GM18867 (cell line): Measurements from ENCODE around the gene PHOSPHO2.

Experiments
- ATAC-seq: cut with Tn5 transposase; IDR thresholded peaks from one replicate; pipeline ENCODE4 v1.9.1; 2021; ENCODE audit warnings: mild to moderate bottlenecking, moderate library complexity; ENCODE audit not compliant: unreplicated experiment

The PHOSPHO2 gene

DNA sequence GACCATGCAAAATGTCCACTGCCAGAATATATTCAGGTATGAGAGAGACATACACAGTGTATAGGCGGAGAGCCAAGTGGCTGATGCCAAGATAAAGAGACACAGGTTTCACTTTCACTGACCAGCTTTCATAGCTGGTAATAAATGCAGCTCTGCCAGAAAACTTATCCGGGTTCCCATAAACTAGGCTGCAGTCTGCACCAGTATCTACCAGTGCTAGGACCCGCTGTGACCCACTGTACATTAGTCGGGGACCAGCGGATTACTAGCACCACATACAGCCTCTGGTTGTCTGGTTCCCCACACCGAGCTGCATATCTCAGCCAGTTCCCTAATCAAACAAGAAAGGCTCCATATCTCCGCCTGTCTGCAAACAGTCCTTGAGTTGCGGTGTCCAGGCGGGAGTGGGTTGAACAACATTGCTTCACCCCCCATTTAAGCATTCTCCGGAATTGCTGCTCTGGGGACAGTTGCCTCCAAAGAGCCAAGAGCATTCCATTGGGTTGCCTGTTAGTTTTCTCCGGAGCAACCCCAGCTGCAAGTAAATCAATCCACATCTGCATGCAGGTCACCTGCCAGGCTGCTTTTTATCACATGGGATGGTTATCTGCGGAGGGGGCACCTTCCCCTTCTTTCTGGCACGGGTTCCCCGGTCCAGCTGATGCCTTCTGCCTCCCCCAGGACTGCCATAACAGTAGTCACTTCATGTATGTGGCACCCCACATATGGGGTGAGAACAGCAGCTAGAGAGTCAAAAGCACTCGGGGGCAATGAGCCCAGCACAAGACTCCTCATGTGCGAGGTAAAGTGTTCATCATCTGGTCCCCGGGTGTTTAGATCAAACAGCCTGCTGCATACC is 21.3 kb downstream of the PHOSPHO2 start:
- no peak for ATAC-seq

DNA sequence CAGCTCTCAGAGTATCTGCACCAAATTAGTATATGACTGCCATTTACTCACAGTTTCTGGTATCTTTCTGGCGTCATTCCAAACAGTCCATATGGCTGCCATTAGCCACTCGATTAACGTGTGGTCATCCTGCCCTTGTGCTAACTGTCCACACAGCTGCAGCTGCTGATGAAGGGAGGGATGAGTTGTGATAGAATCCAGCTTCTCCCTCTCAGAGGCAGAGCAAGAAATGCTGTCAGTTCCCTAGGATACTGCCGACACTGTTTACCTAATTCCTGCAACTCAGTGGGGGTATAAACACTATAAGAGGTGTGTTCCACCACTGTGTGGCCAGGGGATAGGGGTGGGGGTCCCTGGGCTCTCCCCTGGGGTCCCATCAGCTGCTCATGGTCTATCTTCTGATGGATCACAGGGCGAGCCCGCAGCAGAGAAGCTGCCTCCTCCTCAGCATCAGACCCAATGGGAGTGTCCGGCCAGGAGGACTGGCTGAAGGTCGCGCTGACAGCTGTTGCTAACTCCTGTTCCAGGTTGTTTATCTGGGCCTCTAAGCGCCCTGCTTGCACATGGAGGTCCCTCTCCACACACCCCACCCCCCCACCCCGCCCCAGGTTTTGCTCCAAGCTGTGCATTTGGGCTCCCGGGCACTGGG is 22.1 kb downstream of the PHOSPHO2 start:
- no peak for ATAC-seq

DNA sequence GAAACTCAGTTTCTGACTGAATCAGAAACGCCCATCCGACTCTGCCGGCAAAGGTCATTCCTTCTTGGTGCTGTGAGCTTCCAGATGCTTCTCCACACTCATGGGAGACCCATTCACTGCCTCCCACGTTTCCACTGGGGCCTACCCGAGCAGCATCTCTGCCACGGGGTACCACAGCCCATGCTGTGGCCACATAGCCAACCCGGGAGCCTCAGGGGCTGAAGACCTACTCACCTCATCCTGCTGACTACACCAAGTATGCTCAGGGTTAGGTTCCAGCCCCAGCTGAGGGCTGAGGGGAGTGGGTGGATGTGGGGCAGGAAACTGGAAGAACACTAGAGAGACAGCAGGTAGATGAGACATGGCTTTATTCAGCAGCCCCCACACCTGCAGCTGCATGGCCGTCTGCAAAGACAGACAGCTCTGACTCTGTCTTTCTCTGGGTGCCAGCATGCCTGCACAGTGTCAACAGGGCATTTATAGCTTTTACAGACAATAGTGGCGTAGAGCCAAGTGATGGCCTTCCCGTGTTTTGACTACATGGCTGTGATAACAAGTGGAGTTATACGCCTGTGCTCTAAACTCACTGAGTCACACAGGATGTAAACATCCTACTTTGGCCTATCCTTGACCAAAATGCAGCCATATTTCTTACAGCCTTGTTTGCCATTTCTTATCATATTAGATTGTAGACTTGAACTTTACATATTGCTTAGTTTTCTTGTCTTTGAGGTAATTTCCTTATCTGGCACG is 22.8 kb downstream of the PHOSPHO2 start:
- no peak for ATAC-seq

DNA sequence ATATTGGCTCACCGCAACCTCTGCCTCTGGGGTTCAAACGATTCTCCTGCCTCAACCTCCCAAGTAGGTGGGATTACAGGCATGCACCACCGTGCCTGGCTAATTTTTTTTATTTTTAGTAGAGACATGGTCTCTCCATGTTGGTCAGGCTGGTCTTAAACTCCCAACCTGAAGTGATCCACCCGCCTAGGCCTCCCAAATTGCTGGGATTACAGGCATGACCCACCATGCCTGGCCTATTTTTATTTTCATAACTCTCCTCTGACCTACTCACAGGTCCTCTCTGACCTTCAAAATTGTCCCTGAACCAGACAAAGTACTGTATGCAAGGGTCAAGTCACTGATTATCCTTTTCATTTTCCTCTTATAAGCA is 23.4 kb downstream of the PHOSPHO2 start:
- no peak for ATAC-seq

DNA sequence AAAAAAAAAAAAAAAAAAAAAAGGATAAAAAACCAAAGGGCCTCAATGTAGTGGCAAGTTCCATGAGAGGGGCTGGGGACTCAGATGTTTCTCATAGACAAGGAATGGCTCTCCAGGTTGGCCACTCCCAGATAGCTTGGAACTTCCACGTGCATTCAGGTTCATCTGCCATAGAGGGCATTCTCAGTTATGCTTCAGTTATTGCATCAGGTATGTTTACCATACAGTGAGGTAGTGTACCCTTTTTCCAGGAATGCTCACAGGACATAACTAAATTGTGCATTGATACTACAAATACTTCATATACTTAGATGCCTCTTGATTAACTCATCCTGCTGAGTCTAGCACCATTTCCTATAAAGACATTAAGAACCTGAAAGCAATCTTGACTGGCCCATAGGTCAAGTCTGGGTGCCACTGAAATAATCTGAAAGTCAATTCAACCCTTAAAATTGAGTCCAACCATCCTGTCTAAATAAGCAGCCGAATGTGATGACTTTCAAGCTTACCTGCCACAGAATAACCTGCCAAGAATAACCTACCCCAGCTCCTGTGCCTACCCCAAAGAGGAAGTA is 24.7 kb downstream of the PHOSPHO2 start:
- ATAC-seq, result no peak

DNA sequence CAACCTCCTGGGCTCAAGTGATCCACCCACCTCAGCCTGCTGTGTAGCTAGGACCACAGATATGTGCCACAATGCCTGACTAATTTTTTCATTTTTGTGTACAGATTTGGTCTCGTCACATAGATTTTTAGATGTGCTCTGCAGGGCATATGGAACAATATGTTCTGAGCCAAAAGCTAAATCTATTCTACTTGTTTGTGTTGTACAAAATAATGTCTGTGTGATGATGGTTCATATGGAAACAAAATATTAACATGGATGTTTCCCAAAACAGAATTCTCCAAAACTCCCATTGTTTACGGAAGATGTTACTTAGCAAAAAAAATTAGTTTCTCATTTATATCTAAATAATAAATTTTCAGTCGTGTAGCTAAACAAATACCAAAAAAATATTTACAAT is 26.7 kb downstream of the PHOSPHO2 start:
- ATAC-seq, result no peak

DNA sequence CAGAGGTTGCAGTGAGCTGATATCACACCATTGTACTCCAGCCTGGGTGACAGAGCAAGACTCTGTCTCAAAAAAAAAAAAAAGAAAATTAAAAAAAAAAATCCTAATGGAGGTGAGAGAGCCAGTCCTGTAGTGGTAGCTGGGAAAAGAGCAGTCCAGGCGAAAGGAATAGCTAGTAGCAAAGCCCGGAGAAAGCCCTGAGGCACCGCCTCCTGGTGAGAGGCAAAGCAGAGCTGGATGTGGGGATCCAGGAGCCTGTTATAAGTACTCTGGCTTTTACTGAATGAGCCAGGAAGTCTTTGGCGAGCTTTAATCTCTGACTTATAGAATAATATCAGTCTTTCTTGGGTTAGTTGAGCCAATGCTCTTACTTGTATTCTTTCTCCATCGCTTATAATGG is 32.8 kb downstream of the PHOSPHO2 start:
- no peak for ATAC-seq

DNA sequence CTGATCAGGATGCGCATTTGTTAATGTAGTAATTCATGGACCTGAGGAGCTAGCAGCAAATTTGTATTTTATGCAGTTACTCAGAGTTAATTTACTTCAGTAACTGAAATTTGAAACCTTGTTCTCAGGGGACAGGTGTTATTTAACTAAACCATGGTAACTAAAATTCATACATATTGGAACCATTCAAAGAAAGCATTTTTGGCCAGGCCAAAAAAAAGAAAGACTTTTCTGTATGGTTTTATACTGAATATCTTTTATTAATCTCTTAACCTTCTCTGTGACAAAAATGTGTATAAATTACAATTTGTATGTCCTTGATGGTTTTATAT is 35.0 kb downstream of the PHOSPHO2 start:
- no peak for ATAC-seq

DNA sequence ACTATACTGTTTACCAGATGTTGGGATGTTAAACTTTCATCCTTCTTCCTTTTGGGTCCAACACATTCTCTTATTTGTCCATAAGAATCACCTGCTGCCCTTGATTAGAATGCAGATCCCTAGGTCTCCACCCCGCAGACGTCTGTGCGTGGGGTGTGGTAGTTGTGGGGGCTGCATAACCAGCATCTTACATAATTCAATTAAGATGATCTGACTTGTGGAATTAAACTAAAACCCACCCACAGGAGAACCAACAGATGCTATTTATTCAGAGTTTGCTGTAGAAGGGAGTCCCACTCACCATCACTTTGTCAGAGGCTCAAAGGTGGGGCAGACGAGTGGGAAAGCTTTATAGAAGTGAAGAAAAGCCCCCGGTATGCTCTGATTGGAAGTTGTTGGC is 37.8 kb downstream of the PHOSPHO2 start:
- ATAC-seq, result no peak

DNA sequence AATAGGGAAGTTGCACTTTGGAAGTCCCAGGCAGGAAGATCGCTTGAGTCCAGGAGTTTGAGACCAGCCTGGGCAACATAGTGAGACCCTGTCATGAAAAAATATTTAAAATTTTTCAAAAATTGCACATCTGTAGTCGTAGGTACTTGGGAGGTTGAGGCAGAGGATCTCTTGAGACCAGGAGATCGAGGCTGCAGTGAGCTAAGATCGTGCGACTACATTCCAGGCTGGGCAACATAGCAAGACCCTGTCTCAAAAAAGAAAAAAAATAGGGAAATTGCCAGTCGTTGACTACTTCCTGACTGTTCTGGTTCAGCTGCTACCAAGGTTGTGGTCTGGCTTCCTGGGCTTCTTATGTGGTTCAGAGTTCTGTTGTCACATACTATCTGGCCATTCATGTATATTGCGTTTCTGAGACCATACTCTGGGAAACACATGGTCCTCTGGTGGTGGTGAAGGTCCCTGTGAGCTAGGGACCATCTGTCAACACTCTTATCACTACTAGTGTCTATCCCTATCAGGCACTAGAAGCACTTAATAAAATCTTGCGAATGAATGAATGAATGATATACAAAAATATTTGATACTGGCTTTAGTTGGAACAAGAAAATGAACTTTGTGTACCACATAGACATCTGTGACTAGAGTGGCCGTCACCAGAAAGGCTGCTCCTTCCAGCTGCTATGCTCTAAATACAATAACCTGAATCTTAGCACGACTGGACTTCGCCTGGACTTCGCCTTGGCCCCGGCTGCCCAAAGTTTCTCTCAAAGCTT is 38.5 kb downstream of the PHOSPHO2 start:
- no peak for ATAC-seq

DNA sequence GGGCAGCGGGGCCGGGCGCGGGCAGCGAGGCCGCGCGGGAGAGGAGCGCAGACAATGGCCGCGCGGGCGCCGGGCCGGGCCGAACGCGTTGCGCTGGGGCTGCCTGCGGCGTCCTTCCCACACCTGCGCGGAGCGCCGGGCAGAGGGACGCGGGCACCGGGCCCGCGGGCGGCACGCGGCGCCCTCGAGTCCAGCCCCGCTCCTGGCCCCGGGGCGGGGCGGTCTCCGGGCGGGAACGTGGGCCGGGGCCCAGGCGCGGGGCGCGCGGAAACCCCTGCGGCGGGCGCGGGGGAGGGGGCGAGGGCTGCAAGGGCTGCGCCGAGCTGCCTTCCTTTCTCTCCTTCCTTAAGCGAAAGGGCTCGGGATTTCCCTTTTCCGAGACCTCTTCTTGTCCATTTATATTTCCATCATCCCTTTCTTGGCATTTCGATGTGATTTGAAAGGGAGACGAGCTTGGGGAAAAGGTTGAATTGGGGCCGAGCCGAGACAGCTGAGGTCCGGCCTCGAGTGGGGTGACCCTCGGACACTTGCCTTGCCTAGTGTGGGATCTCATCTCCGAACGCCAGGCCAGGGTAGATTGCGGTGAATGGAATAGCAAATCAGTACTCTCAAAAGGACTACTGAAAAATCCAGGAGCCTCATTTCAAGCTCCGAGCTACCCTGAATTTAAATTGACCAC is 40.0 kb downstream of the PHOSPHO2 start:
- peak; percentile 35 for ATAC-seq

DNA sequence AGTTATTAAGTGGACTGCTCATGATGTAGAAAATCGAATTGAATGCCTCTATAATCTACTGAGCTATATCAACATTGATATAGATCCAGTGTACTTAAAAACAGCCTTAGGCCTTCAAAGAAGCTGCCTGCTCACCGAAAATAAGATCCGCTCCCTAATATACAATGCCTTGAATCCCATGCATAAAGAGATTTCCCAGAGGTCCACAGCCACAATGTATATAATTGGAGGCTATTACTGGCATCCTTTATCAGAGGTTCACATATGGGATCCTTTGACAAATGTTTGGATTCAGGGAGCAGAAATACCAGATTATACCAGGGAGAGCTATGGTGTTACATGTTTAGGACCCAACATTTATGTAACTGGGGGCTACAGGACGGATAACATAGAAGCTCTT is 41.4 kb downstream of the PHOSPHO2 start:
- ATAC-seq, result no peak

DNA sequence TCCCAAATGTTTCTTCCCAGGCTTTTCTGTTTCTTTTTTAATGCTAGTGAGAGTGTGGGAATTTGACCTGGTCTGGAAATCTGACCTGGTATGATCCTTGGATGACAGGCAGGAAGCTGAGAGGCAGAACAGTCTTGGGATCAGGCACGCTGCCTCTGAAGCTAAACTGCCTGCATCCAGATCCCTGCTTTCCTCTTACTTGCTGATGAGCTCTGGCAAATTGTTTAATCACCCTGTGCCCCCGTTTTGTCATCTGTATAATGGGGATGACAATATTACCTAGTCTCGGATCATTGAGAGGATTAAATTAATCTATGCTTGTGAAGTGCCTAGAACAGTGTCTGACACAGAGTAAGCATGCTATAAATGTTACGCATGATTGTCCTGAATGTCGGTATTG is 42.6 kb downstream of the PHOSPHO2 start:
- no peak for ATAC-seq

DNA sequence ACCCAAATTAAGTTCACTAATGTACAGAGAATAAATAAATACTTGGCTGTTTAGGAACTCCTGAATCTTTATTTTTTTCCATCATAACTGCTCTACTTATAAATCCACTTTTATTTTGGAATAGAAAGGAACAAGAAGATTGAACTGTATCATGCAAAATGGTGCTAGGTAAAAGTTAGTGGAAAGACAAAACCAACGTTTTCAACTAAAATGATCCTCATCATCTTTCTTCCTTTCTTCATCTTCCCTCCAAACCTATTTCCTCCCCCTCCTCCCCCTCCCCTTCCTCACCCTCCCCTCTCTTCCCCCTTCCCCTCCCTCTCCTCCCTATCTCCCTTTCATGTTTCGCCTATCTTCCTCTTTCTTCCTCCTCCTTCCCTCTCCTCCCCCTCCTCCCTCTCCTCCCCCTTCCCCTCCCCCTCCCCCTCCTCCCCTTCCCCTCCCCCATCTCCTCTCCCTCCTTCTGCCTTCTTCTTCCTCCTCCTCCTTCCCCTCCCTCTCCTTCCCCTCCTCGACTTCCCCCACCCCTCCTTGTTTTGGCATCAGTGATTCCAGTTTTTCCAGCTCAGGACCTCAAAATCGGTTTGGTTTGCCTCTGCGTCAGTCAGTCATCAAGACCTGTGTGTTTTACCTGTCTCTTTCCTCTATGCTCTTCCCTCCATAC is 44.4 kb downstream of the PHOSPHO2 start:
- no peak for ATAC-seq

DNA sequence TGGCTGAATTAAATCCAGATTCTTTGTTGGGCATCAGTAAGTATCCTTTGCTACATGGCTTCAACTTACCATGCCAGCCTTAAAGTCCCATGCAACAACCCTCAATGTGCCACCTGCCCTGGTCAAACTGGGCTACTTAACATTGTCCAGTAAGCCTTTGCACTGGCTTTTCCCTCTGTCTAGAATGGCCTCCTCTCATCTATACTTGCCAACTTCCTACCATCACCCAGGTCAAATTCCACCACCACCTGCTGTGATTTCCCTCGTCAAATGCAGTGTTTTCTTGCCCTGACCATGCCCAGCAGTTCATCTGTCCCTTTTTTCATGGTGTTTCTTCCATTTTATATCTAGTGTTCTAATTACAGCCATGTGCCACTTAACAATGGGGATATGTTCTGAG is 45.1 kb downstream of the PHOSPHO2 start:
- ATAC-seq, result no peak

DNA sequence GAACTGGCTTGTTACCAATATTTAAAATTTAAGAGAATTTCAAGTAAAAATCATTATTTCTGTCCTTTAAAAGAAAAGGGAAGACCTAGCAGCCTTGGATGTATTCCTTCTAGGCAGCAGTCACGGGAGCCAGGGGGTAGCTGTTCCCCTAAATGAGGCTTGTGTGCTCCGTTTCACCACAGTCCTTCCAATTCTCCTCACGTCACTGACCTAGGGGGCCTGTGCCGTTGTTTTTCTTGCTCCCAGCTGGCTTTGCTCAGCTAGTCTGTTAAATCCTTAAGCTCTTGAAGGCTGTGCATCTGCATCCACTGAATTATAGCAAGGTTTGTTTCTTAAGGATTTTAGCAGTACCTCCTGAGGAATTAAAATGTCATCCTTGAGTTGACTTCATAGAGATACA is 49.3 kb downstream of the PHOSPHO2 start:
- ATAC-seq, result no peak

DNA sequence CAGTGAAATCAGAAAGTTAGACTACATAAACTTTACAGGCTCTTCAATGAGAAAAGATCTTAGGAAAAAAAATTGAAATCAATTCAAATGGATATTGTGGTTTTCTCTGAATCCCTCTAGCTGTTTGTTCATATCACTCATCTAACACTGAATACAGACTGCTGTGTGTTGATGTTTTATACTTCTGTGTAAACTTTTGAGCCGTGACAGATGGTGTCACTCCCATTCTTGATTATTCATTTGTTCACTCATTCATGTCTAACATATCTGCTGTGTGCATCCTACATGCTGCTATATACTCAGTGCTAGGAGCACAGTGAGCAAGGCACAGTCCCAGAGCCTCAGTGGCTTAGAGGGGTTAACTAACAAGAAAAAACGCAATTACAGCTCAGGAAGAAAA is 52.0 kb downstream of the PHOSPHO2 start:
- ATAC-seq, result no peak

DNA sequence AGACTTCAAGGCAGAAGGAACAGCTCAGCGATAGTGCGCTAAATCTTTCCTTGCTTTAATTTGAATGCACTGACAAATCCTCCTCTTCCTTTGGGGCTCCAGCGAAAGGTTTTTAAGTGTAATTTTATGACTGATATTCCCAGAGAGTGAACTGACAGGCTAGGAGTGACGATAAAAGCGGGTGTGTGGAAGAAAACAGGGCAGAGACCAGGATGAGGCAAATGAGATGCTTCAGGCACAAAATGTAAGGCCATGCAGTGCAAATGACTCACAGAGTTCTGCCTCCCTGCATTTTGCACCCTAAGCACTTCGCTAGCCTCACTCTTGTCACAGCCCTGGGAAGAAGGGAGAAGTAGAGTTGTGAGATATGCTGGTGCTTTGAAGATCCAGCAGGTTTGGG is 54.0 kb downstream of the PHOSPHO2 start:
- ATAC-seq, result no peak
